Suprapubic skin (tissue), 4 donors: ENCODE data around the gene LSM6. TPM values are rescaled to one million over a fixed set of nuclear protein-coding genes. Genes with fewer than 3 reads are reported as not detected.

Source experiments
- DNase-seq, 2 donors: peaks; one replicate each; pipeline ENCODE4 v3.0.0-alpha.2; 2019; ENCODE audit warnings: low spot score in 2 of 2
- H3K27ac ChIP-seq: fragments of 200-600 bp; sonication (generic); one replicate; pipeline ENCODE4 v1.5.1; 2019
- H3K27me3 ChIP-seq: fragments of 200-600 bp; sonication (generic); one replicate; pipeline ENCODE4 v1.5.1; 2019
- H3K36me3 ChIP-seq: fragments of 200-600 bp; sonication (generic); one replicate; pipeline ENCODE4 v1.5.1; 2019
- H3K4me1 ChIP-seq: fragments of 200-600 bp; sonication (generic); one replicate; pipeline ENCODE4 v1.5.1; 2019
- H3K4me3 ChIP-seq: fragments of 200-600 bp; sonication (generic); one replicate; pipeline ENCODE4 v1.5.1; 2019; ENCODE audit warnings: mild to moderate bottlenecking
- H3K9me3 ChIP-seq: fragments of 200-600 bp; sonication (generic); one replicate; pipeline ENCODE4 v1.5.1; 2019
- EP300 ChIP-seq: sonication (generic); formaldehyde crosslinking; IDR thresholded peaks from one replicate; pipeline ENCODE4 v1.6.1; 2017; ENCODE audit warnings: antibody characterized with exemption
- POLR2A ChIP-seq, 2 donors: fragments of 450-650 bp; IDR thresholded peaks; one replicate each; pipeline ENCODE4 v1.6.1; 2017; ENCODE audit warnings: antibody characterized with exemption in 2 of 2, mild to moderate bottlenecking in 2 of 2, moderate library complexity in 2 of 2
- POLR2AphosphoS5 ChIP-seq, 3 donors: sonication (generic); formaldehyde crosslinking; IDR thresholded peaks; one replicate each; pipeline ENCODE4 v1.6.1; 2017; ENCODE audit warnings: antibody characterized with exemption in 3 of 3
- WGBS: methylation state at CpG from one replicate; pipeline ENCODE4 v1.1.5; 2018; 5-methylcytosine and 5-hydroxymethylcytosine counted together
- total RNA-seq, 4 donors: library from RNA; depleted of rRNA; stranded (reverse); fragments of >200 nt; gene quantifications; one replicate each; pipeline ENCODE4 v1.1.0, GENCODE V29; 2016
- TF ChIP-seq, protein P1 (sequence below), 2 donors: fragments of 200-600 bp in 1 of 2; fragments of 450-650 bp in 1 of 2; sonication (generic) in 1 of 2; IDR thresholded peaks; one replicate each; pipeline ENCODE4 v1.5.1; 2016 to 2019; ENCODE audit warnings: antibody characterized with exemption in 2 of 2, mild to moderate bottlenecking in 1 of 2, moderate library complexity in 1 of 2

The LSM6 gene
- total RNA-seq, 4 donors from 2014 or later: 14.7 to 30.2 (median 25.2) TPM

GRCh38 chr4:146212781-146213180, 37.3 kb downstream of the LSM6 start:
- Histone ChIP-seq H3K4me3 (no peak overlapping the region), H3K27ac (no peak overlapping the region), H3K36me3 (no peaks in the 10 kb centered on the region), H3K4me1 (no peaks in the 10 kb centered on the region), H3K9me3 (no peaks in the 10 kb centered on the region), H3K27me3 (no peaks in the 10 kb centered on the region)
- no peak for DNase-seq
- TF ChIP-seq, protein P1, sequence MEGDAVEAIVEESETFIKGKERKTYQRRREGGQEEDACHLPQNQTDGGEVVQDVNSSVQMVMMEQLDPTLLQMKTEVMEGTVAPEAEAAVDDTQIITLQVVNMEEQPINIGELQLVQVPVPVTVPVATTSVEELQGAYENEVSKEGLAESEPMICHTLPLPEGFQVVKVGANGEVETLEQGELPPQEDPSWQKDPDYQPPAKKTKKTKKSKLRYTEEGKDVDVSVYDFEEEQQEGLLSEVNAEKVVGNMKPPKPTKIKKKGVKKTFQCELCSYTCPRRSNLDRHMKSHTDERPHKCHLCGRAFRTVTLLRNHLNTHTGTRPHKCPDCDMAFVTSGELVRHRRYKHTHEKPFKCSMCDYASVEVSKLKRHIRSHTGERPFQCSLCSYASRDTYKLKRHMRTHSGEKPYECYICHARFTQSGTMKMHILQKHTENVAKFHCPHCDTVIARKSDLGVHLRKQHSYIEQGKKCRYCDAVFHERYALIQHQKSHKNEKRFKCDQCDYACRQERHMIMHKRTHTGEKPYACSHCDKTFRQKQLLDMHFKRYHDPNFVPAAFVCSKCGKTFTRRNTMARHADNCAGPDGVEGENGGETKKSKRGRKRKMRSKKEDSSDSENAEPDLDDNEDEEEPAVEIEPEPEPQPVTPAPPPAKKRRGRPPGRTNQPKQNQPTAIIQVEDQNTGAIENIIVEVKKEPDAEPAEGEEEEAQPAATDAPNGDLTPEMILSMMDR (IDR thresholded peaks at IDR 0.05): no peak
- TF ChIP-seq POLR2A (IDR thresholded peaks at IDR 0.05) (no peak), POLR2AphosphoS5 (IDR thresholded peaks at IDR 0.05) (no peak), EP300 (no peak)
- 95% methylated on average over 9 of the region's 9 CpGs for WGBS

DNA sequence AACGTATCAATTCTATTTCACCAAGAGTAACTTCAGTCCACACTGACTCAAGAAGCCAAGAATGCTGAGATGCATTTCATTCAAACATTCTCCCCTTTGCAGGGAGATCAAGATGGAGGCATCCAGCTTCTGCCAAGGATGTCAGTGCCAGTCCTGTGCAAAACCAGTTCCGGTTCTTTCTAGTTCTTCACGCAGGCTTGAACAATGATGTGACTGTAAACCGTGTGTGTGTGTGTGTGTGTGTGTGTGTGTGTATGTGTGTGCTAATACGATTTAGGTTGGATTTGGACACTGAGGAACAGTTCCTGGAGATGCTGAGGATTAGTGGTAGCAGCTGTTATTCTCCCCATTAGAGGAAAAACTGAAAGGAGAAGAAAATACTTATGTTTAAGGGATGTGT, 38.7 kb downstream of the LSM6 start, which contains the start of gene REELD1:
REELD1 (plus strand) TSS at position 301 of the 400 bp plus-strand sequence. CDS start 2,415 bp downstream, outside the sequence.
- TF ChIP-seq POLR2A (IDR thresholded peaks at IDR 0.05): no peak
- no peak for TF ChIP-seq POLR2AphosphoS5 (IDR thresholded peaks at IDR 0.05)
- TF ChIP-seq, protein P1 (IDR thresholded peaks at IDR 0.05): no peak
- TF ChIP-seq EP300: no peak
- Histone ChIP-seq H3K27me3 (no peaks in the 10 kb centered on the region), H3K36me3 (no peaks in the 10 kb centered on the region), H3K27ac (no peak within 1 kb of the TSS), H3K4me1 (no peaks in the 10 kb centered on the region), H3K9me3 (no peaks in the 10 kb centered on the region), H3K4me3 (no peak within 1 kb of the TSS)
- 72% methylated on average over 5 of the region's 5 CpGs for WGBS
- no peak for DNase-seq

DNA sequence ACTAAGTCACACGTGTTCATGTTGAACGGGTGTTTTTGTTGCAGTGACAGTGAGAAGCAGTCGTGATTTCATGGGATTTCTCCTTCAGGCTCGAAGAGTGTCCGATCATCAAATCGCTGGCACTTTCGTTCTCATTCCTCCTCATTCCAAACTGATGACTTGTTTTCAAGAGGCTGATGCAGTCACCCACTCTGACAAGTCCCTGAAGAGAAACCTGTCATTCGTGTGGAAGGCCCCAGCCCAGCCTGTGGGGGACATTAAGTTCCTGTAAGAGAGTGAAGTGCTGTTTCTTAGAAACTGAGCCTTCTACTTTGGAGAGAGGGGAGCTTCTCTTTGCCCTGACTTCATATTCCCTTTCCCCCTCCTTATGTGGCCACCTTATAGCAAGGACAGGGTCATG, 46.8 kb downstream of the LSM6 start:
- H3K4me1 ChIP-seq: no peaks in the 10 kb centered on the region
- DNase-seq: no peak
- WGBS: 69% methylated on average over 8 of the region's 8 CpGs
- no peak overlapping the region for H3K4me3 ChIP-seq
- no peaks in the 10 kb centered on the region for H3K36me3 ChIP-seq
- no peak for TF ChIP-seq EP300
- no peak for TF ChIP-seq POLR2AphosphoS5 (IDR thresholded peaks at IDR 0.05)
- TF ChIP-seq POLR2A (IDR thresholded peaks at IDR 0.05): no peak
- TF ChIP-seq, protein P1 (IDR thresholded peaks at IDR 0.05): no peak
- no peaks in the 10 kb centered on the region for H3K27me3 ChIP-seq
- no peak overlapping the region for H3K27ac ChIP-seq
- H3K9me3 ChIP-seq: no peaks in the 10 kb centered on the region

- DNase-seq: no peak
- Histone ChIP-seq H3K27ac (no peak overlapping the region), H3K36me3 (no peaks in the 10 kb centered on the region), H3K27me3 (no peaks in the 10 kb centered on the region), H3K4me3 (no peak overlapping the region), H3K4me1 (no peaks in the 10 kb centered on the region), H3K9me3 (no peaks in the 10 kb centered on the region)
- TF ChIP-seq, protein P1 (IDR thresholded peaks at IDR 0.05): no peak
- no peak for TF ChIP-seq EP300
- no peak for TF ChIP-seq POLR2A (IDR thresholded peaks at IDR 0.05)
- TF ChIP-seq POLR2AphosphoS5 (IDR thresholded peaks at IDR 0.05): no peak
- 67% methylated on average over 8 of the region's 8 CpGs for WGBS
Observed at GRCh38 chr4:146224326-146224966, 48.9 kb downstream of the LSM6 start.

DNA sequence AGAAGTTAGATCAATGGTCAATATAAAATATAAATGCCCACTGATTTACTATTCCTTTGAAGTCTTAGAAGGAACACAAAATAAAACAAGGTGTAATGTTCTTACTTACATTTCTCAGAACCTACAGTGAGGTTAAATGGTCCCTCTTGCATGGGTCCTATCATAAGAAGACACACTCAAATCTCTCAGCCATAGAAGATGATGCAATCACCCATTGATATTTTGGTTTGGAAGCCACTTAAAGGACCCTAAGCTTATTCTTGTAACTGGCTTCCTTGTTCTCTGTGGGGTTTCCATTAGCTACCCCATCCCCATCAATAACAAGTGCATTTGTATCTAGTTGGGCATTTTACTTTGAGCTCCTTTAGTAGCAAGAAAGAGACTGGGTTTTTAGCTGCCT, 53.9 kb downstream of the LSM6 start:
- H3K27me3 ChIP-seq: no peaks in the 10 kb centered on the region
- no peak for DNase-seq
- no peak overlapping the region for H3K4me3 ChIP-seq
- no peaks in the 10 kb centered on the region for H3K9me3 ChIP-seq
- H3K36me3 ChIP-seq: no peaks in the 10 kb centered on the region
- TF ChIP-seq, protein P1 (IDR thresholded peaks at IDR 0.05): no peak
- no peak for TF ChIP-seq POLR2AphosphoS5 (IDR thresholded peaks at IDR 0.05)
- no peak for TF ChIP-seq POLR2A (IDR thresholded peaks at IDR 0.05)
- TF ChIP-seq EP300: no peak
- no peaks in the 10 kb centered on the region for H3K4me1 ChIP-seq
- H3K27ac ChIP-seq: no peak overlapping the region
